HepG2 (cell line): ENCODE measurements around the gene MBOAT7. TPM values are rescaled to one million over a fixed set of nuclear protein-coding genes. Genes with fewer than 3 reads are reported as not detected.

ENCODE experiments used
- ATAC-seq: fragments of 200-7000 bp; cut with Tn5 transposase; 3 replicates; pipeline ENCODE4 v1.9.1; 2020; ENCODE audit warnings: mild to moderate bottlenecking, moderate library complexity
- BruUV-seq: library from RNA; stranded (reverse); fragments of 400-500 nt; replicated peaks from 2 replicates; lab custom pipeline; 2021; lab: Mats Ljungman, UMichigan
- CTCF ChIA-PET: fragments of 300-600 bp; formaldehyde crosslinking; extraction: SDS; loops from one replicate; lab custom pipeline; 2021; ENCODE audit warnings: low total read pairs, inconsistent platforms, low intra/inter-chr PET ratio; lab: Yijun Ruan, JAX
- POLR2A ChIA-PET: fragments of 350-600 bp; sonication (Branson Sonifier 250); formaldehyde crosslinking; loops from one replicate; lab custom pipeline; 2020; ENCODE audit warnings: antibody characterized with exemption, inconsistent platforms; lab: Yijun Ruan, JAX
- DNase-seq: peaks from one replicate; pipeline ENCODE4 v3.0.0-alpha.2; 2015; ENCODE audit warnings: low spot score
- FAIRE-seq: peaks from 3 replicates; lab custom pipeline; 2011; peaks lifted over from hg19 to GRCh38; lab: Jason Lieb, UNC
- H2AFZ ChIP-seq: one replicate; pipeline ENCODE4 v1.6.1; 2011; ENCODE audit warnings: low read length, inconsistent platforms
- H3K27ac ChIP-seq: fragments of 300-600 bp; 3 replicates; pipeline ENCODE4 v1.8.0; 2011; ENCODE audit warnings: mixed run types, mild to moderate bottlenecking, mixed read lengths, low read length, inconsistent platforms; ENCODE audit not compliant: insufficient read depth; ENCODE audit errors: extremely low read length
- H3K27me3 ChIP-seq, 2 experiments: fragments of 200-600 bp in 1 of 2; 2 replicates in 1 of 2; 3 replicates in 1 of 2; pipeline versions ENCODE4 v1.6.0 to v1.8.0; 2011; ENCODE audit warnings: low read length in 2 of 2, mild to moderate bottlenecking in 2 of 2, moderate library complexity in 2 of 2, inconsistent platforms in 1 of 2; ENCODE audit not compliant: insufficient read depth in 2 of 2, control insufficient read depth in 1 of 2
- H3K36me3 ChIP-seq, 2 experiments: fragments of 200-600 bp in 1 of 2; replicated peaks in 1 of 2; 2 replicates in 1 of 2; 3 replicates in 1 of 2; pipeline versions ENCODE4 v1.5.1 to v1.8.0; 2011; ENCODE audit warnings: low read length in 2 of 2, inconsistent platforms in 1 of 2; ENCODE audit not compliant: insufficient read depth in 2 of 2, control insufficient read depth in 1 of 2
- H3K4me1 ChIP-seq: 2 replicates; pipeline ENCODE4 v1.5.1; 2012; ENCODE audit warnings: low read length, inconsistent platforms; ENCODE audit not compliant: insufficient read depth
- H3K4me2 ChIP-seq: 2 replicates; pipeline ENCODE4 v1.6.0; 2011; ENCODE audit warnings: low read depth, low read length, inconsistent platforms
- H3K4me3 ChIP-seq, 3 experiments: fragments of 200-600 bp in 1 of 3; sonication (generic), shearing (Covaris generic) in 1 of 3; replicated peaks in 1 of 3; 2 replicates each; pipeline ENCODE4 v1.5.1; 2011 to 2016; ENCODE audit warnings: low read length in 3 of 3, inconsistent platforms in 2 of 3, low read depth in 2 of 3, mild to moderate bottlenecking in 2 of 3, control low read depth in 1 of 3, mixed read lengths in 1 of 3; ENCODE audit not compliant: insufficient read depth in 1 of 3
- H3K79me2 ChIP-seq: one replicate; pipeline ENCODE4 v1.6.1; 2011; ENCODE audit warnings: low read length, inconsistent platforms; ENCODE audit not compliant: insufficient read depth
- H3K9ac ChIP-seq: 2 replicates; pipeline ENCODE4 v1.6.0; 2011; ENCODE audit warnings: mild to moderate bottlenecking, low read depth, low read length, inconsistent platforms; ENCODE audit not compliant: insufficient read depth
- H3K9me3 ChIP-seq: 2 replicates; pipeline ENCODE4 v1.5.1; 2012; ENCODE audit warnings: mild to moderate bottlenecking, low read length
- H4K20me1 ChIP-seq: 2 replicates; pipeline ENCODE4 v1.6.0; 2011; ENCODE audit warnings: inconsistent platforms, mild to moderate bottlenecking, low read length, moderate library complexity; ENCODE audit not compliant: insufficient read depth
- MAZ ChIP-seq, 2 experiments: sonication (generic) in 1 of 2; formaldehyde crosslinking in 1 of 2; IDR thresholded peaks; 2 replicates each; pipeline versions ENCODE4 v1.5.0 to v1.6.1; 2012 to 2020; ENCODE audit warnings: low read depth in 2 of 2, mild to moderate bottlenecking in 2 of 2, borderline replicate concordance in 1 of 2, improper control_type of control experiment in 1 of 2, low read length in 1 of 2, missing genetic modification reagents in 1 of 2, moderate library complexity in 1 of 2
- MIER3 ChIP-seq: IDR thresholded peaks from 2 replicates; pipeline ENCODE4 v1.6.1; 2016; ENCODE audit warnings: missing compliant biosample characterization, borderline replicate concordance
- PHF5A ChIP-seq: IDR thresholded peaks from one replicate; pipeline ENCODE4 v1.6.1; 2018; ENCODE audit warnings: low read depth, missing genetic modification reagents; ENCODE audit not compliant: unreplicated experiment
- ZNF33B ChIP-seq: sonication (generic); formaldehyde crosslinking; IDR thresholded peaks from 2 replicates; pipeline ENCODE4 v1.5.1; 2020; ENCODE audit warnings: mild to moderate bottlenecking, missing genetic modification reagents
- ZNF577 ChIP-seq: sonication (generic); formaldehyde crosslinking; IDR thresholded peaks from 2 replicates; pipeline ENCODE4 v1.4.0; 2020; ENCODE audit warnings: mild to moderate bottlenecking, low read depth, missing genetic modification reagents, borderline replicate concordance
- ZNF652 ChIP-seq: IDR thresholded peaks from 2 replicates; pipeline ENCODE4 v1.6.1; 2016; ENCODE audit warnings: low read depth, borderline replicate concordance
- ZNF674 ChIP-seq: sonication (generic); formaldehyde crosslinking; IDR thresholded peaks from 2 replicates; pipeline ENCODE4 v1.5.0; 2020; ENCODE audit warnings: low read depth, mild to moderate bottlenecking, missing genetic modification reagents
- WGBS: methylation state at CpG from one replicate; pipeline ENCODE4 v1.1.6; 2017; ENCODE audit warnings: low lambda C conversion rate; 5-methylcytosine and 5-hydroxymethylcytosine counted together
- in situ Hi-C: cut with HindIII; loops from 2 replicates; pipeline ENCODE4 v1.10.0; 2017; ENCODE audit warnings: low pct_unique_long_range_greater_than_20kb; ENCODE audit not compliant: extremely low pct_ligation_motif_present
- intact Hi-C: fragments of 100-400 bp; cut with micrococcal nuclease; formaldehyde crosslinking; loops from one replicate; pipeline ENCODE4 v1.10.0; 2022; ENCODE audit not compliant: unreplicated experiment
- polyA plus RNA-seq, 8 experiments: library from polyadenylated mRNA; depleted of rRNA in 3 of 8; stranded (reverse) in 7 of 8; unstranded in 1 of 8; fragments of >200 nt; fragmentation: Illumina TruSeq in 4 of 8; extraction: Trizol in 4 of 8; gene quantifications; 2 replicates each; pipeline versions ENCODE4 v1.2.1 to v1.2.3, GENCODE V29; 2011 to 2016; ENCODE audit warnings: low read depth in 4 of 8, missing spikeins in 1 of 8, mixed read lengths in 1 of 8; ENCODE audit not compliant: insufficient read depth in 1 of 8
- total RNA-seq, 5 experiments: library from RNA; depleted of rRNA; stranded (reverse); fragments of >200 nt; fragmentation: Illumina TruSeq; extraction: Trizol; gene quantifications; 2 replicates each; pipeline ENCODE4 v1.2.3, GENCODE V29; 2016; ENCODE audit warnings: low read depth in 1 of 5
- TF ChIP-seq, protein P1 (sequence below): sonication (generic); formaldehyde crosslinking; IDR thresholded peaks from 2 replicates; pipeline ENCODE4 v1.4.0; 2020; ENCODE audit warnings: missing genetic modification reagents
- TF ChIP-seq, protein P2 (sequence below): sonication (generic); formaldehyde crosslinking; conservative IDR thresholded peaks from 2 replicates; pipeline ENCODE4 v1.8.0; 2022; ENCODE audit warnings: mild to moderate bottlenecking, moderate library complexity, missing genetic modification reagents
- TF ChIP-seq, protein P3 (sequence below): sonication (generic); formaldehyde crosslinking; IDR thresholded peaks from 2 replicates; pipeline ENCODE4 v1.9.0; 2021; ENCODE audit warnings: missing genetic modification reagents, borderline replicate concordance
- TF ChIP-seq, protein P4 (sequence below): sonication (generic); formaldehyde crosslinking; conservative IDR thresholded peaks from 2 replicates; pipeline ENCODE4 v1.5.0; 2020; ENCODE audit warnings: missing genetic modification reagents
- TF ChIP-seq, protein P5 (sequence below): sonication (generic); formaldehyde crosslinking; IDR thresholded peaks from 2 replicates; pipeline ENCODE4 v1.4.0; 2020; ENCODE audit warnings: missing genetic modification reagents, mild to moderate bottlenecking, borderline replicate concordance

MBOAT7 gene
- total and polyA plus RNA-seq, 2 of the 13 experiments (the other 11 are each of a cell fraction or from before 2014, with no cell fraction given) = 22.2 to 25.5 TPM

DNA sequence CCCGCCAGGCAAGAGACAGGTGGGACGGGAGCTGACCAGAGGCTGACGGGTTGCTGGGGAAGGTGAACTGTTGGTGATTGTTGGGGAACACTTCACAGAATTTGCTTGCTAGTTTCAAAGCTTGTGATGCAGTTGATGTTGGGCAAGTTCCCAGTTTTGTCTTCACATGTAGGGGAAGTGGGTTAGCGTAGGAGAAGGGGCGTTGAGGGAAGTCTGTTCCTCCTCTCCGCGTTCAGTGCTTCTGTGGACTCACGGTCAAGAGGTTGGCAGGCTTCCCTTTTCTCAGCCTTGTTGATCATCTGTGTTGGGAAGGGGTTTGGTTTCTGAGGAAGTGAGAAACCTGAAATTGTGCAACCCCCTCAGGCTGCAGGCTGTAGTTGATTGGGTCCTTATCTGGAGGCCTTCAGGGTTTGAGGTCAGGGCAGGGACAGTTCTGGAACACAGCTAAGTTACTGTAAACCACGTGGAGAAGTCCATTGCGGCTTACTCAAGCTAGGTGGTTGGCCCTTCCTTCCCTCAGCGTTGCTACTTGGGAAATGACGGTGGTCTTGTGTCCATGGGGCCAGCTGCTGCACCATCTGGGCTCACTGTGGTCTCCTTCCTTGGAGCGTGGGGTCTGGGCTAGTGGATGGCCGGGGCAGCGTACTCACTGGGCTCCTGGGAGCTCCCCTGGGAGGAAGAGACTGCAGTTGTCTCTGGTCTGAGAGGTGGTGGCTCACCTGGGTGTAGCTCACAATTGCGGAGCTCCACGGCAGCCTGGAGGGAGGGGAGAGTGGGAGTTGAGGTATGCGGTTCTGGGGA lies 18.8 kb upstream of the MBOAT7 start (continued):
- TF ChIP-seq, protein P1, sequence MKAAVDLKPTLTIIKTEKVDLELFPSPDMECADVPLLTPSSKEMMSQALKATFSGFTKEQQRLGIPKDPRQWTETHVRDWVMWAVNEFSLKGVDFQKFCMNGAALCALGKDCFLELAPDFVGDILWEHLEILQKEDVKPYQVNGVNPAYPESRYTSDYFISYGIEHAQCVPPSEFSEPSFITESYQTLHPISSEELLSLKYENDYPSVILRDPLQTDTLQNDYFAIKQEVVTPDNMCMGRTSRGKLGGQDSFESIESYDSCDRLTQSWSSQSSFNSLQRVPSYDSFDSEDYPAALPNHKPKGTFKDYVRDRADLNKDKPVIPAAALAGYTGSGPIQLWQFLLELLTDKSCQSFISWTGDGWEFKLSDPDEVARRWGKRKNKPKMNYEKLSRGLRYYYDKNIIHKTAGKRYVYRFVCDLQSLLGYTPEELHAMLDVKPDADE (CRISPR knock-in tag) = no peak
- TF ChIP-seq ZNF577 (CRISPR knock-in tag) (no peak), ZNF652 (CRISPR knock-in tag) (no peak), MIER3 (no peak)
- TF ChIP-seq, protein P2, sequence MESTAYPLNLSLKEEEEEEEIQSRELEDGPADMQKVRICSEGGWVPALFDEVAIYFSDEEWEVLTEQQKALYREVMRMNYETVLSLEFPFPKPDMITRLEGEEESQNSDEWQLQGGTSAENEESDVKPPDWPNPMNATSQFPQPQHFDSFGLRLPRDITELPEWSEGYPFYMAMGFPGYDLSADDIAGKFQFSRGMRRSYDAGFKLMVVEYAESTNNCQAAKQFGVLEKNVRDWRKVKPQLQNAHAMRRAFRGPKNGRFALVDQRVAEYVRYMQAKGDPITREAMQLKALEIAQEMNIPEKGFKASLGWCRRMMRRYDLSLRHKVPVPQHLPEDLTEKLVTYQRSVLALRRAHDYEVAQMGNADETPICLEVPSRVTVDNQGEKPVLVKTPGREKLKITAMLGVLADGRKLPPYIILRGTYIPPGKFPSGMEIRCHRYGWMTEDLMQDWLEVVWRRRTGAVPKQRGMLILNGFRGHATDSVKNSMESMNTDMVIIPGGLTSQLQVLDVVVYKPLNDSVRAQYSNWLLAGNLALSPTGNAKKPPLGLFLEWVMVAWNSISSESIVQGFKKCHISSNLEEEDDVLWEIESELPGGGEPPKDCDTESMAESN = 0 out of 2 replicates have a peak, but pooled peaks have one; percentile 47
- TF ChIP-seq, all 625 proteins: peak for 100

DNA sequence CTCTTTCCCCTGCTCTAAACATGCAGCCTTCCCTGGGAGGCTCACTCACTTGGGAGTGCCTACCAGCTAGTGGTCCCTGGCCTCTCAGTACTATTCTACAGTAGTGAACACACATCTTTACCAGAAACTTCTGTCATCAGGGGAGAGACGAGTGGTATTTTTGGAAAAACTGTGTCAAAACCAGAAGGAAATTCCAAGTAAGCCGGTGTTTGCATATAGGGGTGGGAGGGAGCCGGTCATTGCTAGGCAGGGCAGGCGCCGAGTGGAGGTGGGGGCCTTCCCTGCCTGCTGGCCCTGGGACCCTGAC lies 18.2 kb upstream of the MBOAT7 start:
- intact Hi-C loops (no loop called here), in situ Hi-C loops (no loop called here)
- ATAC-seq (no peak), FAIRE-seq (no peak), DNase-seq (no peak)
- H3K4me3 ChIP-seq = no peak overlapping the region
- peaks cover 66% of the 10 kb centered on the region for H4K20me1 ChIP-seq
- POLR2A ChIA-PET = interaction anchor here (1.3 to 4.9 kb wide), 3 partner anchors 9 to 71 kb away, joined by 4 to 114 read pairs (median 78); partner anchors contain the start of genes MBOAT7, RPS9 and TSEN34
- H2AFZ ChIP-seq = no peak overlapping the region
- peaks cover 20 to 53% of the 10 kb centered on the region in 2 experiments for H3K36me3 ChIP-seq
- no peaks in the 10 kb centered on the region for H3K9me3 ChIP-seq
- peaks cover 35% of the 10 kb centered on the region for H3K79me2 ChIP-seq
- WGBS = 97% methylated on average over 5 of the region's 5 CpGs
- BruUV-seq = no TSS peak
- CTCF ChIA-PET = no interaction called here
- H3K9ac ChIP-seq = no peak overlapping the region
- H3K27me3 ChIP-seq = no peaks in the 10 kb centered on the region
- H3K27ac ChIP-seq = peak overlapping the region; percentile 80
- peaks cover 92% of the 10 kb centered on the region for H3K4me1 ChIP-seq
- no peak overlapping the region for H3K4me2 ChIP-seq
- TF ChIP-seq, protein P3, sequence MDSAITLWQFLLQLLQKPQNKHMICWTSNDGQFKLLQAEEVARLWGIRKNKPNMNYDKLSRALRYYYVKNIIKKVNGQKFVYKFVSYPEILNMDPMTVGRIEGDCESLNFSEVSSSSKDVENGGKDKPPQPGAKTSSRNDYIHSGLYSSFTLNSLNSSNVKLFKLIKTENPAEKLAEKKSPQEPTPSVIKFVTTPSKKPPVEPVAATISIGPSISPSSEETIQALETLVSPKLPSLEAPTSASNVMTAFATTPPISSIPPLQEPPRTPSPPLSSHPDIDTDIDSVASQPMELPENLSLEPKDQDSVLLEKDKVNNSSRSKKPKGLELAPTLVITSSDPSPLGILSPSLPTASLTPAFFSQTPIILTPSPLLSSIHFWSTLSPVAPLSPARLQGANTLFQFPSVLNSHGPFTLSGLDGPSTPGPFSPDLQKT = no peak
- TF ChIP-seq PHF5A (CRISPR knock-in tag) (no peak), ZNF33B (no peak), ZNF674 (CRISPR knock-in tag) (no peak), MAZ (IDR thresholded peaks at IDR 0.05; ENCODE audit: borderline replicate concordance, low read depth, low read length) (no peak), MAZ (CRISPR knock-in tag; IDR thresholded peaks at IDR 0.05; ENCODE audit: low read depth) (0 out of 2 replicates have a peak, but pooled peaks have one; percentile 9)
- TF ChIP-seq, protein P4, sequence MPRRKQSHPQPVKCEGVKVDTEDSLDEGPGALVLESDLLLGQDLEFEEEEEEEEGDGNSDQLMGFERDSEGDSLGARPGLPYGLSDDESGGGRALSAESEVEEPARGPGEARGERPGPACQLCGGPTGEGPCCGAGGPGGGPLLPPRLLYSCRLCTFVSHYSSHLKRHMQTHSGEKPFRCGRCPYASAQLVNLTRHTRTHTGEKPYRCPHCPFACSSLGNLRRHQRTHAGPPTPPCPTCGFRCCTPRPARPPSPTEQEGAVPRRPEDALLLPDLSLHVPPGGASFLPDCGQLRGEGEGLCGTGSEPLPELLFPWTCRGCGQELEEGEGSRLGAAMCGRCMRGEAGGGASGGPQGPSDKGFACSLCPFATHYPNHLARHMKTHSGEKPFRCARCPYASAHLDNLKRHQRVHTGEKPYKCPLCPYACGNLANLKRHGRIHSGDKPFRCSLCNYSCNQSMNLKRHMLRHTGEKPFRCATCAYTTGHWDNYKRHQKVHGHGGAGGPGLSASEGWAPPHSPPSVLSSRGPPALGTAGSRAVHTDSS (CRISPR knock-in tag) = no peak
- TF ChIP-seq, protein P5, sequence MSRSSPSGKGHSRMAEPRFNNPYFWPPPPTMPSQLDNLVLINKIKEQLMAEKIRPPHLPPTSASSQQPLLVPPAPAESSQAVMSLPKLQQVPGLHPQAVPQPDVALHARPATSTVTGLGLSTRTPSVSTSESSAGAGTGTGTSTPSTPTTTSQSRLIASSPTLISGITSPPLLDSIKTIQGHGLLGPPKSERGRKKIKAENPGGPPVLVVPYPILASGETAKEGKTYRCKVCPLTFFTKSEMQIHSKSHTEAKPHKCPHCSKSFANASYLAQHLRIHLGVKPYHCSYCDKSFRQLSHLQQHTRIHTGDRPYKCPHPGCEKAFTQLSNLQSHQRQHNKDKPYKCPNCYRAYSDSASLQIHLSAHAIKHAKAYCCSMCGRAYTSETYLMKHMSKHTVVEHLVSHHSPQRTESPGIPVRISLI = no peak
